GM12872 (cell line): ENCODE data around the gene FCHO1.
A peak's percentile ranks its signal among the peaks of the same experiment; 100 is the strongest.

Experiments
- TF ChIP-seq, protein P1 (sequence below): IDR thresholded peaks from 3 replicates; pipeline ENCODE4 v1.5.1; 2011; ENCODE audit warnings: low read depth, mild to moderate bottlenecking, low read length, moderate library complexity; ENCODE audit not compliant: insufficient read depth

The FCHO1 gene

GRCh38 chr19:17751103-17751911, at the start of gene FCHO1:
TSS of gene FCHO1 (plus strand) at chr19:17751477. CDS start at chr19:17755165, 3,688 bp downstream.
- TF ChIP-seq, protein P1, sequence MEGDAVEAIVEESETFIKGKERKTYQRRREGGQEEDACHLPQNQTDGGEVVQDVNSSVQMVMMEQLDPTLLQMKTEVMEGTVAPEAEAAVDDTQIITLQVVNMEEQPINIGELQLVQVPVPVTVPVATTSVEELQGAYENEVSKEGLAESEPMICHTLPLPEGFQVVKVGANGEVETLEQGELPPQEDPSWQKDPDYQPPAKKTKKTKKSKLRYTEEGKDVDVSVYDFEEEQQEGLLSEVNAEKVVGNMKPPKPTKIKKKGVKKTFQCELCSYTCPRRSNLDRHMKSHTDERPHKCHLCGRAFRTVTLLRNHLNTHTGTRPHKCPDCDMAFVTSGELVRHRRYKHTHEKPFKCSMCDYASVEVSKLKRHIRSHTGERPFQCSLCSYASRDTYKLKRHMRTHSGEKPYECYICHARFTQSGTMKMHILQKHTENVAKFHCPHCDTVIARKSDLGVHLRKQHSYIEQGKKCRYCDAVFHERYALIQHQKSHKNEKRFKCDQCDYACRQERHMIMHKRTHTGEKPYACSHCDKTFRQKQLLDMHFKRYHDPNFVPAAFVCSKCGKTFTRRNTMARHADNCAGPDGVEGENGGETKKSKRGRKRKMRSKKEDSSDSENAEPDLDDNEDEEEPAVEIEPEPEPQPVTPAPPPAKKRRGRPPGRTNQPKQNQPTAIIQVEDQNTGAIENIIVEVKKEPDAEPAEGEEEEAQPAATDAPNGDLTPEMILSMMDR = no peak

GRCh38 chr19:17703824-17704463, 47.3 kb upstream of the FCHO1 start:
- TF ChIP-seq, protein P1 = peak; percentile 95

GRCh38 chr19:17706750-17707181, 44.5 kb upstream of the FCHO1 start:
- TF ChIP-seq, protein P1 = no peak

DNA sequence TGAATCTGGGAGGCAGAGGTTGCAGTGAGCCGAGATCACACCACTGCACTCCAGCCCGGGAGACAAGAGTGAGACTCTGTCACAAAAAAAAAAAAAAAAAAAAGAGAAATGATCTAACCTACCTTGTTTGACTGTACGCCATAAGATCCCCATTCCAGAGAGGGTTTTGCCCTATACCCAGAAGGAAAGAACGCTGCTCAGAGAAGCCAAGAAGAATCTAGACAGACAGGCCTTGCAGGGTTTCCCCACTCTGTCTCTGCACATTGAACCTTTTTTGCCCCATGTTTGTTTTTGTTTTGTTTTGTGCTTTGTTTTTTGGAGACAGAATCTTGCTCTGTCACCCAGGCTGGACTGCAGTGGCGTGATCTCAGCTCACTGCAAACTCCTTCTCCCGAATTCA, 39.4 kb upstream of the FCHO1 start:
- TF ChIP-seq, protein P1 = no peak

DNA sequence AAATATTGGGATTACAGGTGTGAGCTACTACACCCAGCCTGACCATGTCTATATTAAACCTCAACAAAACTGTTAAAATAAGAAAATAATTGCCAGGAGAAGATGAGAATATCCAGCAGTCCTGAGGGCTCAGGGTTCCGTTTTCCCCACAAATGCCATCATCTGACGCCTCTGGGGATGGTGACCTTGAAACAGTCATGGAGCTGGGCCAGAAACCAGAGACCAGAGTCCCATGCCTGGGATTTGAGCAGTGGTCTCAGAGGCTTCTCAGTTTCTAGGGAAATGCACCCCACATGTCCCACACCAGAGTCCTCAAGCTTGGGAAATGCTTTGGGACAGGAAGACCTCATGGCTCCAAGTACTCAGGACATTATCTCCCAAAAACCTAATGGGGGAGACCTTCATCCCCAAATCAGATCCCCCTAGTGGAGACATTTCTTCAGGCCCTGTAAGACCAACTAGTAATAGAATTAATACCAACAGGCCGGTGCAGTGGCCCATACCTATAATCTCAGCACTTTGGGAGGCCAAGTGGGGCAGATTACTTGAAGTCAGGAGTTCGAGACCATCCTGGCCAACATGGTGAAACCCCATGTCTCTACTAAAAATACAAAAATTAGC, 34.9 kb upstream of the FCHO1 start:
- TF ChIP-seq, protein P1 = peak; percentile 35; the same call in 2 of the 3 replicates

GRCh38 chr19:17718550-17718946, 32.7 kb upstream of the FCHO1 start:
- TF ChIP-seq, protein P1 = no peak
